ENCODE measurements around the gene POLE3. TPM values are rescaled to one million over a fixed set of nuclear protein-coding genes. Genes with fewer than 3 reads are reported as not detected.
A peak's percentile ranks its signal among the peaks of the same experiment; 100 is the strongest.

Gene POLE3
- total and polyA plus RNA-seq, 9 of the 15 experiments (the other 6 are each of a cell fraction or from before 2014, with no cell fraction given), result 52.6 to 179 (median 110) TPM

GRCh38 chr9:113401027-113401792, 9.3 kb downstream of the POLE3 start, which contains the start of gene ALAD (continued):
- TF ChIP-seq E2F5 (CRISPR knock-in tag; IDR thresholded peaks at IDR 0.05) (0 out of 2 replicates have a peak, but pooled peaks have one; percentile 28), ELK1 (CRISPR knock-in tag; IDR thresholded peaks at IDR 0.05) (no peak), KHSRP (IDR thresholded peaks at IDR 0.05) (no peak), LARP7 (IDR thresholded peaks at IDR 0.05) (no peak), ESRRB (CRISPR knock-in tag; IDR thresholded peaks at IDR 0.05; ENCODE audit: borderline replicate concordance) (no peak), ZNF589 (CRISPR knock-in tag; IDR thresholded peaks at IDR 0.05; ENCODE audit: low read depth) (no peak), FOXA1 (IDR thresholded peaks at IDR 0.05; ENCODE audit: borderline replicate concordance) (no peak), MEF2D (tag; conservative IDR thresholded peaks at IDR 0.05; ENCODE audit: low read depth) (no peak), ZBTB49 (CRISPR knock-in tag; IDR thresholded peaks at IDR 0.05; ENCODE audit: borderline replicate concordance) (no peak; the same call in 1 of the 2 replicates), BRD9 (IDR thresholded peaks at IDR 0.05; ENCODE audit: low read depth, partially characterized antibody) (no peak), ZNF655 (CRISPR knock-in tag; IDR thresholded peaks at IDR 0.05) (no peak), ZNF766 (CRISPR knock-in tag; conservative IDR thresholded peaks at IDR 0.05) (no peak), BRF2 (IDR thresholded peaks at IDR 0.05; ENCODE audit: borderline replicate concordance, insufficient read depth, insufficient read length) (no peak), HNRNPUL1 (IDR thresholded peaks at IDR 0.05; ENCODE audit: low read length) (no peak), NR1H2 (CRISPR knock-in tag; IDR thresholded peaks at IDR 0.05) (0 out of 2 replicates have a peak, but pooled peaks have one; percentile 24), MCM2 (IDR thresholded peaks at IDR 0.05; ENCODE audit: low read depth) (no peak), TCF7 (IDR thresholded peaks at IDR 0.05; ENCODE audit: borderline replicate concordance) (no peak), KLF13 (tag; IDR thresholded peaks at IDR 0.05; ENCODE audit: borderline replicate concordance, low read depth) (peak; percentile 78), STAT5A (IDR thresholded peaks at IDR 0.05; ENCODE audit: borderline replicate concordance, low read length) (no peak), ZNF282 (CRISPR knock-in tag; IDR thresholded peaks at IDR 0.05) (no peak), SMARCB1 (IDR thresholded peaks at IDR 0.05; ENCODE audit: insufficient read length, low read depth) (no peak), PHB (CRISPR knock-in tag; IDR thresholded peaks at IDR 0.05) (no peak), ZFP30 (CRISPR knock-in tag; IDR thresholded peaks at IDR 0.05; ENCODE audit: borderline replicate concordance) (no peak)
